Upper lobe of left lung (tissue), 6 donors: ENCODE measurements around the gene WNT11. TPM values are rescaled to one million over a fixed set of nuclear protein-coding genes. Genes with fewer than 3 reads are reported as not detected.

Experiments
- ATAC-seq, 2 donors: fragments of 200-7000 bp; cut with Tn5 transposase; one replicate each; pipeline ENCODE4 v1.9.1; 2022; ENCODE audit warnings: mild to moderate bottlenecking in 2 of 2, moderate library complexity in 2 of 2; ENCODE audit not compliant: low FRiP score in 2 of 2
- DNase-seq, 2 donors: peaks; one replicate each; pipeline ENCODE4 v3.0.0-alpha.2; 2019 to 2020
- H3K27ac ChIP-seq, 4 donors: fragments of 200-600 bp; sonication (generic); one replicate each; pipeline ENCODE4 v1.5.1; 2016 to 2019
- H3K27me3 ChIP-seq, 4 donors: fragments of 200-600 bp; sonication (generic); one replicate each; pipeline ENCODE4 v1.5.1; 2017 to 2019
- H3K36me3 ChIP-seq, 4 donors: fragments of 200-600 bp; sonication (generic); one replicate each; pipeline ENCODE4 v1.5.1; 2016 to 2019
- H3K4me1 ChIP-seq, 4 donors: fragments of 200-600 bp; sonication (generic); one replicate each; pipeline ENCODE4 v1.5.1; 2018 to 2019
- H3K4me3 ChIP-seq, 4 donors: fragments of 200-600 bp; sonication (generic); one replicate each; pipeline ENCODE4 v1.5.1; 2017 to 2019; ENCODE audit warnings: mild to moderate bottlenecking in 2 of 4, moderate library complexity in 1 of 4
- H3K9me3 ChIP-seq, 4 donors: fragments of 200-600 bp; sonication (generic); one replicate each; pipeline ENCODE4 v1.5.1; 2018 to 2019
- EP300 ChIP-seq, 4 donors: sonication (generic); formaldehyde crosslinking; IDR thresholded peaks; one replicate each; pipeline ENCODE4 v1.5.1; 2017; ENCODE audit warnings: antibody characterized with exemption in 4 of 4, control low read depth in 2 of 4
- POLR2A ChIP-seq, 4 donors: fragments of 450-650 bp; IDR thresholded peaks; one replicate each; pipeline ENCODE4 v1.5.1; 2016 to 2017; ENCODE audit warnings: antibody characterized with exemption in 4 of 4, mild to moderate bottlenecking in 2 of 4
- POLR2AphosphoS5 ChIP-seq, 2 donors: sonication (generic); formaldehyde crosslinking; IDR thresholded peaks; one replicate each; pipeline ENCODE4 v1.5.1; 2017; ENCODE audit warnings: antibody characterized with exemption in 2 of 2
- WGBS, 2 donors: methylation state at CpG; one replicate each; pipeline ENCODE4 v1.1.5; 2017 to 2018; 5-methylcytosine and 5-hydroxymethylcytosine counted together
- total RNA-seq, 6 donors: library from RNA; depleted of rRNA in 4 of 6; stranded (reverse); fragments of >200 nt in 4 of 6; gene quantifications; one replicate each; pipeline versions ENCODE4 v1.1.0 to v1.2.1, GENCODE V29; 2016 to 2021
- TF ChIP-seq, protein P1 (sequence below), 6 experiments: fragments of 450-650 bp in 4 of 6; fragments of 200-600 bp in 2 of 6; sonication (generic) in 2 of 6; IDR thresholded peaks; one replicate each; pipeline ENCODE4 v1.5.1; 2016 to 2019; ENCODE audit warnings: antibody characterized with exemption in 6 of 6
- donor health status: DM: no; HTN: no; CAD: no; lungs with moderate emphysema.
- donor health status: DM: no; HTN: yes; CAD: no; lungs with severe emphysema.

Gene WNT11
- total RNA-seq, 6 donors from 2014 or later, result 1.7 to 12.9 (median 4.1) TPM

- 56 to 59% methylated on average over 6 to 9 of the region's 9 CpGs for WGBS, 2 donors
- Histone ChIP-seq H3K4me1 (no peaks in the 10 kb centered on the region), H3K9me3 (no peaks in the 10 kb centered on the region), H3K36me3 (no peaks in the 10 kb centered on the region), H3K27ac (no peak overlapping the region), H3K27me3 (no peaks in the 10 kb centered on the region), H3K4me3 (no peak overlapping the region)
- DNase-seq, result no peak
- TF ChIP-seq POLR2AphosphoS5 (IDR thresholded peaks at IDR 0.05) (no peak), EP300 (IDR thresholded peaks at IDR 0.05) (no peak), POLR2A (IDR thresholded peaks at IDR 0.05) (no peak)
- TF ChIP-seq, protein P1, sequence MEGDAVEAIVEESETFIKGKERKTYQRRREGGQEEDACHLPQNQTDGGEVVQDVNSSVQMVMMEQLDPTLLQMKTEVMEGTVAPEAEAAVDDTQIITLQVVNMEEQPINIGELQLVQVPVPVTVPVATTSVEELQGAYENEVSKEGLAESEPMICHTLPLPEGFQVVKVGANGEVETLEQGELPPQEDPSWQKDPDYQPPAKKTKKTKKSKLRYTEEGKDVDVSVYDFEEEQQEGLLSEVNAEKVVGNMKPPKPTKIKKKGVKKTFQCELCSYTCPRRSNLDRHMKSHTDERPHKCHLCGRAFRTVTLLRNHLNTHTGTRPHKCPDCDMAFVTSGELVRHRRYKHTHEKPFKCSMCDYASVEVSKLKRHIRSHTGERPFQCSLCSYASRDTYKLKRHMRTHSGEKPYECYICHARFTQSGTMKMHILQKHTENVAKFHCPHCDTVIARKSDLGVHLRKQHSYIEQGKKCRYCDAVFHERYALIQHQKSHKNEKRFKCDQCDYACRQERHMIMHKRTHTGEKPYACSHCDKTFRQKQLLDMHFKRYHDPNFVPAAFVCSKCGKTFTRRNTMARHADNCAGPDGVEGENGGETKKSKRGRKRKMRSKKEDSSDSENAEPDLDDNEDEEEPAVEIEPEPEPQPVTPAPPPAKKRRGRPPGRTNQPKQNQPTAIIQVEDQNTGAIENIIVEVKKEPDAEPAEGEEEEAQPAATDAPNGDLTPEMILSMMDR (IDR thresholded peaks at IDR 0.05), result no peak
- ATAC-seq, result no peak
Measured at GRCh38 chr11:76218449-76219178, 12.3 kb upstream of the WNT11 start.

GRCh38 chr11:76217653-76218160 is 11.4 kb upstream of the WNT11 start:
- ATAC-seq (no peak), DNase-seq (no peak)
- Histone ChIP-seq H3K4me1 (no peaks in the 10 kb centered on the region), H3K27me3 (no peaks in the 10 kb centered on the region), H3K4me3 (no peak overlapping the region), H3K27ac (no peak overlapping the region), H3K9me3 (no peaks in the 10 kb centered on the region), H3K36me3 (no peaks in the 10 kb centered on the region)
- 73 to 79% methylated on average over 8 of the region's 8 CpGs for WGBS, 2 donors
- TF ChIP-seq, protein P1 (IDR thresholded peaks at IDR 0.05), result no peak
- no peak for TF ChIP-seq POLR2AphosphoS5 (IDR thresholded peaks at IDR 0.05)
- TF ChIP-seq EP300 (IDR thresholded peaks at IDR 0.05), result no peak
- no peak for TF ChIP-seq POLR2A (IDR thresholded peaks at IDR 0.05)

- Histone ChIP-seq H3K4me1 (no peaks in the 10 kb centered on the region), H3K4me3 (no peak overlapping the region), H3K27ac (no peak overlapping the region), H3K27me3 (peaks cover 0 to 4% (median 0%) of the 10 kb centered on the region in 4 donors), H3K9me3 (no peaks in the 10 kb centered on the region), H3K36me3 (no peaks in the 10 kb centered on the region)
- no peak for DNase-seq
- 74 to 86% methylated on average over 3 to 9 of the region's 9 CpGs for WGBS, 2 donors
- ATAC-seq, result no peak
- no peak for TF ChIP-seq POLR2A (IDR thresholded peaks at IDR 0.05)
- TF ChIP-seq POLR2AphosphoS5 (IDR thresholded peaks at IDR 0.05), result no peak
- no peak for TF ChIP-seq EP300 (IDR thresholded peaks at IDR 0.05)
- TF ChIP-seq, protein P1 (IDR thresholded peaks at IDR 0.05), result no peak
Measured at GRCh38 chr11:76216536-76217325, 10.4 kb upstream of the WNT11 start.

- 87 to 90% methylated on average over 6 of the region's 6 CpGs for WGBS, 2 donors
- no peak for ATAC-seq
- no peak for DNase-seq
- no peaks in the 10 kb centered on the region for H3K9me3 ChIP-seq
- H3K36me3 ChIP-seq, result no peaks in the 10 kb centered on the region
- H3K27ac ChIP-seq, result no peak overlapping the region
- peaks cover 2 to 6% (median 3%) of the 10 kb centered on the region in 4 donors for H3K4me1 ChIP-seq
- peaks cover 0 to 9% (median under 1%) of the 10 kb centered on the region in 4 donors for H3K27me3 ChIP-seq
- TF ChIP-seq POLR2AphosphoS5 (IDR thresholded peaks at IDR 0.05) (no peak), EP300 (IDR thresholded peaks at IDR 0.05) (no peak), POLR2A (IDR thresholded peaks at IDR 0.05) (no peak)
- TF ChIP-seq, protein P1 (IDR thresholded peaks at IDR 0.05), result no peak
- H3K4me3 ChIP-seq, result no peak overlapping the region
Measured at GRCh38 chr11:76215941-76216340, 9.6 kb upstream of the WNT11 start.
